Adipose tissue (tissue), 3 donors: Measurements from ENCODE around the gene WDPCP. TPM values are rescaled to one million over a fixed set of nuclear protein-coding genes. Genes with fewer than 3 reads are reported as not detected.
"Not testable (repeated sequence)": the region's sequence is repeated elsewhere in the genome, so short reads cannot be mapped to it uniquely, and the experiment has no call there.

Experiments used
- H3K27ac ChIP-seq: one replicate; pipeline ENCODE4 v1.5.1; 2013; ENCODE audit warnings: low read depth, low read length
- WGBS, 3 donors: extraction: QIAGEN DNeasy Blood & Tissue Kit; methylation state at CpG; one replicate each; pipeline ENCODE4 v1.1.7; 2013; 5-methylcytosine and 5-hydroxymethylcytosine counted together
- polyA plus RNA-seq, 3 donors: library from polyadenylated mRNA; stranded (reverse); fragments of 200-250 nt; gene quantifications; one replicate each; pipeline ENCODE4 v1.2.3, GENCODE V29; 2013
- donor health status: healthy with polysubstance abuse.
- donor health status: Bipolar disorder and iron deficiency.
- donor health status: healthy.

Gene WDPCP
- polyA plus RNA-seq, 3 donors, result 1.5 to 2.9 (median 1.9) TPM

GRCh38 chr2:63488118-63488713, 100.1 kb downstream of the WDPCP start:
- 58 to 72% (median 72%) methylated on average over 2 of the region's 2 CpGs for WGBS, 3 donors
- no peak overlapping the region for H3K27ac ChIP-seq

DNA sequence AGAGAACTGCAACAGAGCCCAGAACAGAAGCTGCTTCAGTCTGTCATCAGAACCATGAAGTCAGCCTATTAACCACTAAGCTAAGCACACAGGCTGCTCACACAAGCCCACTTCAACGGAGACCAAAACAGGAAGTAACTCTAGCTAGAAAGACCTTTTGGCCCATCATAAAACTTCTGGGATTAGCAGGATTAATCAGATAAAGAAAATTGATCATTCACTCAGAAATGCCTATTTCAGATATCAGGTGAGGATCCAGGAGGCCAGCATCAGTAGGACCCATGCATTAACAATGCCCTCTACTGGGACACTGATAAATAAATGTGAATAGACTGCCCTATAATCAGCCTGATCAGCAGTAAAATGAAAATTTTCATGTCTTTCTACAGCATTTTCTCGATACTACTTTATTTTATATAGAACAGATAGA, 101.4 kb downstream of the WDPCP start:
- H3K27ac ChIP-seq, result no peak overlapping the region
- WGBS, 3 donors, result 71 to 73% (median 72%) methylated on average over 2 of the region's 2 CpGs

- H3K27ac ChIP-seq, result no peak overlapping the region
- WGBS, 3 donors, result 84 to 86% (median 84%) methylated on average over 6 of the region's 6 CpGs
These were observed 103.4 kb downstream of the WDPCP start for GRCh38 chr2:63484901-63485300.

DNA sequence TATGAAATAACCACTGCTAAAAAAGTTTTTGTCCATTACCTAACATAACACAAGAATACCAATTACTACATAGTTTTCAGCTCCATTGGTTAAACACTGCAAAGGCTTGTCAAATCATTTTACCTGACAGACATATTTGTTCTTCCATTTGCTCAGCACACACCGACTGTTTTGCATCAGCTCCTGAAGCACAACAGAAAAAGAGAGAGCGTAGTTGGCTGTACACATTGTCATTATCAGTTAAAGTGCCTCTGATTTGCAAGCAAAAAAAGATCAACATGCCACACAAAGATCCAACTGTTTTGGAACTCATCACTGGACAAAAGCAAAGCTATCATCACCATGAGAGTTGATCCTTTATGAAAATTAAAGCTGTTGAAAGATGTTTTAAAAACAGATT, 103.8 kb downstream of the WDPCP start:
- 47 to 99% (median 89%) methylated on average over 2 of the region's 2 CpGs for WGBS, 3 donors
- no peak overlapping the region for H3K27ac ChIP-seq

GRCh38 chr2:63477686-63478085, 110.6 kb downstream of the WDPCP start:
- WGBS, 3 donors, result 95 to 96% (median 95%) methylated on average over 3 of the region's 3 CpGs
- no peak overlapping the region for H3K27ac ChIP-seq

DNA sequence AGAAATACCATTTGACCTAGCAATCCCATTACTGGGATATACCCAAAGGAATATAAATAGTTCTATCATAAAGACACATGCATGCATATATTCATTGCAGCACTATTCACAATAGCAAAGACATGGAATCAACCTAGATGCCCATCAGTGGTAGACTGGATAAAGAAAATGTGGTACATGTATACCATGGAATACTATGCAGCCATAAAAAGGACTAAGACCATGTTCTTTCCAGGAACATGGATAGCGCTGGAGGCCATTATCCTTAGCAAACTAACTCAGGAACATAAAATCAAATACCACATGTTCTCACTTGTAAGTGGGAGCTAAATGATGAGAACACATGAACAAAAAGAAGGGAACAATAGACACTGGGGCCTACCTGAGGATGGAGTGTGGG, 119.0 kb downstream of the WDPCP start:
- not testable (repeated sequence) for H3K27ac ChIP-seq
- 96 to 100% (median 97%) methylated on average over 1 of the region's 1 CpG for WGBS, 3 donors

DNA sequence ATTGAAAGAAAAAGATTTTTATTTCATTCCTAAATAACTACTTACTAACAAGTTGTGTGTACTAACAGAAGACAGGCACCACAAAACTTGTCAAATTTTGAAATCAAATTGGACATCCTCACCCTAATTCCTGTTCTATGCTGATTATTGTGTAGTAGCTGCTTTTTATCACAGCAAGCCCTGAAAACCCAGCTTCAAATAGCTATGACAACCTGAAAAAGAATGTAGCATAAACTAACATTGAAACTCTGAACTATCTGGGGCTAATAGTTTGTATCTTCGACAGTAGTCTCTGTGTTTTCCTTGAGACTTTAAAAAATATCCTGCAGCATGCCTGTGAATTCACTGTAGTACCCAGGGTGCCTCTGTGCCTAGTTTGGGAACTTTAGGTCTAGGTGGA, 122.6 kb downstream of the WDPCP start:
- H3K27ac ChIP-seq, result no peak overlapping the region
- 82 to 90% (median 90%) methylated on average over 1 of the region's 1 CpG for WGBS, 3 donors

DNA sequence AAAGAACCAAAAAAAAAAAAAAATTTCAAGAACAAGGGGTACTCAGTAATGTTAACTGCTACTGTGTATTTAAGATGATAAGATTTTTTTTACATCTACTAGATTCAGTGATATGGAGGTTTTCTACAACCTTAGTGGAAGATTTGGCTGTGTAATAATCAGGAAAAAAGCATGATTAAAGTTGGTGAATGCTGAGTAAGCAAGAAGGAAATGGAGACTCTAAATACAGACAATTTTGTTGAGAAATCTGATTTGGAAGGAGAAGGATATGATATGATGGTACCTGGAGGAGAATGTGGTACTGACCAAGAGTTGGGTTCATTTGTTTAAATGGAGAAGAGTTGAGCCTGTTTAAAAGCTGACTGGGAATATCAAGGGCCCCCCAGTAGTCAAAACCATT, 125.1 kb downstream of the WDPCP start:
- no peak overlapping the region for H3K27ac ChIP-seq

GRCh38 chr2:63446658-63447057, 141.6 kb downstream of the WDPCP start:
- H3K27ac ChIP-seq, result no peak overlapping the region
- WGBS, 3 donors, result 64 to 79% (median 73%) methylated on average over 1 of the region's 1 CpG

DNA sequence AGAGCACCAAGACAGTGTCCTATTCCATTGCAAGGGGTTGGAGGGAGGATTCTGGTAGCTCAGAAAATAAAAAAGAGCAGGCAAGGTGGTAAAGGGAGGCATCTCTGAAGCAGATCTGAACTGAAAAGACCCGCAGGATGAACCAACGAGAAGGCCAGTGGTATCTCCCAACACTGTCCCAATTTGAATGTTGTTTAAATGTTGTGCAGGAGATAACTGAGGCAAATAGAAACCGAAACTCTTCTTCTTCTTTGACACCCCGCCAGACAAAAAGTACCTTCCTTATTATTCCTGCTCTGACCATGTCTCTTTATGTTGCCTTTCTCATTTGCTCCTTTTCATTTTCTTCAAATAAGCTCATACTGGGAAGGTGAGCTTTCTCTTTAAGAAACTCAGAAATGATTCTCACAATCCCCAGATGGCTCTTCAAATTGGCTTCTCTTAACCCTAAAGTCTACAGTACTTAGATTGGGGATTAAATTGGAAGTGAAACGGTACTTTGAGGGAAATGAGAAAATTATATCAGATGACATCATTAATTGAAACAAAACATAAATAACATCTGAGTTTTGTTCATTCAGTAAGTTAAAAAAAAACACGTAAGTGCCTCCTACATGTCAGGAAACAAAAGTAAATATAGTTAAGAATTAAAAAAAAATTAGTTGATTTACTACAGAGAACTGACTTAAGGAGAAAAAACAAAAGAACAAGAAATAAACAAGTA, 143.6 kb downstream of the WDPCP start:
- 71 to 94% (median 84%) methylated on average over 6 of the region's 6 CpGs for WGBS, 3 donors
- no peak overlapping the region for H3K27ac ChIP-seq

DNA sequence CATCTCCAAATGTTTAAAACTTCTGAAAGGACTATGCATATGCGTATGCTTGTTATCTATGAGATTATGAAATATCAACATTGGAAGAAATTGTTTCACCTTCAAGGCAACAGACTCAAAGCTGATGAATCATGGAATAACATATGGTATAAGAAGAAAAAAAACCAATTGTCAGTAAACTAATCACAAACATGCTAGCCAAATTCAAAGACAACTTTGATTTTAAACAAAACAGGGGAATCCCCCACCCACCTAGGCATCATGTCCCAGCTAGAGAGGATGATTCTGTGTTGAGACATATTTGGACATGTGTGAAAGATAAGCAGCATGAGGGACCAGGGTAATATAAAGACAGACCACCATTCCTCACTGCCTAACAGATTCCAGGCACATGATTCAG, 147.7 kb downstream of the WDPCP start:
- H3K27ac ChIP-seq, result no peak overlapping the region

GRCh38 chr2:63438181-63438580, 150.1 kb downstream of the WDPCP start:
- H3K27ac ChIP-seq, result no peak overlapping the region
- WGBS, 3 donors, result 70 to 92% (median 73%) methylated on average over 1 of the region's 1 CpG

More for the DNA sequence above, 147.7 kb downstream of the WDPCP start:
- WGBS, 3 donors, result 57 to 100% (median 88%) methylated on average over 1 of the region's 1 CpG

DNA sequence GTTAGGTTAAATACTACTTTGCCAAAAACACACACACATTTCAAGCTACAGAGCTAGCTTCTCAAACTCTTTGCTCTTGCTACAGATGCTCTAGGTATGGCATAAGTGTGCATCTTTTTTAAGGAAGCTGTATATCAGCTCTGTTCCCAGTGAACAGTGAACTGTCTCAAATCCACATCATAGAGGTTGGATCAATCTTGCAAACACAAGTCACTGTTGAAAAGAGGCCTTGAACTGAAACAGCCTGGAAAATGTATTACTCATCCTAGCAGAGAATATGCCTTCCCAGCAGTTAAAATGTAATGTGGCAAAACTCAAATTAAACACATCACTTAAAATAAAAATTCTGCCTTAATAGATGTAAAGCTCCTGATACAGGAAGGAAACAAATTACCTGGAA, 151.8 kb downstream of the WDPCP start:
- no peak overlapping the region for H3K27ac ChIP-seq

- WGBS, 3 donors, result 31 to 83% (median 76%) methylated on average over 1 of the region's 1 CpG
These were observed 153.2 kb downstream of the WDPCP start for GRCh38 chr2:63435070-63435469.

DNA sequence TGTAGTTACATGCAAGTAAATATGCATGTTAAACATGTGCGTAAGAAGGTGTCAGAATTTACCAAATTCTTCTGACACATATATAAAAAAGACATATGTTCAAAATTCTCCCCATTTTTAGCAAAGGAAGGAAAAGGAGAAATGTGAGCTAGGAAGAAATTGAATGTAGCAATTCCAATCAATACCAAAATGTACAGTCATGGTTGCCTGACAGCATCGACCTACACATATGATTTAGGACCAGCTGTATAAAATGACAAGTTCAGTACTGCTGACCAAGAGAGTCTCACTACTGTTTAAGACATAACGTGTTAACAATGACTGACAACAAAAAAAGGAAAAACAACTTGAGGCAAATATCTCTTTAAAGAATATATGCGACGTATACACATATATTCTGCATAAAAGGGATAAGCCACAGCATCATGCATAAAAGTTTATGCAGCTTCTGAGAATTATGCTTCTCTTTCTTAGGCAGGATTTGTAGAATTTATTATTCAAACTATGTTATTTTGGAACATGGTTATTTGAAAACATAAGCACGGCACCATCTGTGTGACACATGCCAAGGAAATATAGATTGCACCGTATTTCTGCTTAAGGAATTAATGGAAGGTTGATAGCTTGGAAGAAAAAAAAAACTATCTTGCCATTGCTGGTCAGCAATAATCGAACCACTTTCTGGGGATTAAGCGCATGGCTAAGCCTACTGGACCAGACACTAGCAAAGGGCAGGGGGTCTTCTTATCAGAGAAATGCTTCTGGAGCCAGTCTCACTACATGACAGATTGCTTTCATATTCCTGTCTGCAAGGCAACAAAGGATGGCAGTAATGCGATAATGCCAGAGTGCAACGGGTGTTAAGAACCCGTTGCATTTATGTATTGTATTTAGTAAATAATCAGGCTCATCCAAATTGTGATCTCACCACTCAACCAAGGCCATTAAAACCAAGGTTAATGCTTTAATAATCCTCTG, 154.0 kb downstream of the WDPCP start:
- WGBS, 3 donors, result 89 to 92% (median 91%) methylated on average over 12 of the region's 12 CpGs
- H3K27ac ChIP-seq, result no peak overlapping the region

More at GRCh38 chr2:63435070-63435469, 153.2 kb downstream of the WDPCP start:
- no peak overlapping the region for H3K27ac ChIP-seq

- H3K27ac ChIP-seq, result no peak overlapping the region
These were observed 155.9 kb downstream of the WDPCP start for GRCh38 chr2:63432373-63432772.

- H3K27ac ChIP-seq, result no peak overlapping the region
These were observed 162.7 kb downstream of the WDPCP start for GRCh38 chr2:63425606-63426005.

GRCh38 chr2:63425079-63425416, 163.2 kb downstream of the WDPCP start:
- no peak overlapping the region for H3K27ac ChIP-seq
- 72 to 91% (median 86%) methylated on average over 4 of the region's 4 CpGs for WGBS, 3 donors

DNA sequence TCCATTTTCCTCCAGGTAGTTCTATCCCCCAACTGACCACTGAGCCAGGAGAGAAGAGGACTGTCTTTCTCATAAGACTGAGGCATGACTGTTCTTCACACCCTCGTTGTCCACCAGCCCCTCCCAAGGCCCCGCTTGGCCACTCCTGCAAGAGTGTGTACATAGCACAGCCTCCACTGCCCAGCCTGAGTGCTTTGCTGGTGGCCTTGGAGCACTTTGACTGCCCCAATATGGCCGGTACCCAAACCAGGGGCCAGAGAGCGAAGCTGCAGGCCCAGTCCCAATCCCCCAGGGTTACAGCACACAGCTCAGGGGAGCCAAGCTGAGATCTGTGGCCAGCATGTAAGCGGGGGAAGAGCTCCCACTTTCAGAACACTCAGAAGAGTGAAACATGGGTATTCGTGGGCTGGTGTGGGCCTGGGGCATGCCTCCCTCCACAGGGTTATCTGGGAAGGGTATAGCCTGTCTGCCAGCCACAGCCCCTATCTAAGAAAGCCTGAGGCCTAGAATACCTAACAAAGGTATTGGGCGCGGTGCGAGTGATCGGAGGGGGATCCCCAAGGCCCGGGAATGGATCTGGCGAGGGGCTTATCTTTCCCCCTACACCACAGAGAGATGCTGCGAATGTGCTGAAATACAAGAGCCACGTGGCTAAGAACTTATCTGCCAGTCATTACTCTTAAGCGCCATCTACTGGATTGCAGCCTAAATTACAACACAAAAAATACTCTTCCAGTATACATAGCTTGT, 163.8 kb downstream of the WDPCP start:
- H3K27ac ChIP-seq, result no peak overlapping the region
- WGBS, 3 donors, result 80 to 84% (median 82%) methylated on average over 15 of the region's 15 CpGs
